GM23338 (cell line): ENCODE results near the gene PRELID2.

Experiments
- CREB1 ChIP-seq: fragments of 250-450 bp; sonication (Bioruptor Pico); IDR thresholded peaks from 2 replicates; pipeline ENCODE4 v1.5.0; 2020; ENCODE audit warnings: low read depth, mild to moderate bottlenecking, moderate library complexity
- TF ChIP-seq, protein P1 (sequence below), 2 experiments: fragments of 200-600 bp in 1 of 2; sonication (generic) in 1 of 2; conservative IDR thresholded peaks; 2 replicates each; pipeline versions ENCODE4 v1.5.1 to v1.6.1; 2016 to 2017; ENCODE audit warnings: antibody characterized with exemption in 2 of 2, low read depth in 2 of 2, mild to moderate bottlenecking in 2 of 2, moderate library complexity in 1 of 2

DNA sequence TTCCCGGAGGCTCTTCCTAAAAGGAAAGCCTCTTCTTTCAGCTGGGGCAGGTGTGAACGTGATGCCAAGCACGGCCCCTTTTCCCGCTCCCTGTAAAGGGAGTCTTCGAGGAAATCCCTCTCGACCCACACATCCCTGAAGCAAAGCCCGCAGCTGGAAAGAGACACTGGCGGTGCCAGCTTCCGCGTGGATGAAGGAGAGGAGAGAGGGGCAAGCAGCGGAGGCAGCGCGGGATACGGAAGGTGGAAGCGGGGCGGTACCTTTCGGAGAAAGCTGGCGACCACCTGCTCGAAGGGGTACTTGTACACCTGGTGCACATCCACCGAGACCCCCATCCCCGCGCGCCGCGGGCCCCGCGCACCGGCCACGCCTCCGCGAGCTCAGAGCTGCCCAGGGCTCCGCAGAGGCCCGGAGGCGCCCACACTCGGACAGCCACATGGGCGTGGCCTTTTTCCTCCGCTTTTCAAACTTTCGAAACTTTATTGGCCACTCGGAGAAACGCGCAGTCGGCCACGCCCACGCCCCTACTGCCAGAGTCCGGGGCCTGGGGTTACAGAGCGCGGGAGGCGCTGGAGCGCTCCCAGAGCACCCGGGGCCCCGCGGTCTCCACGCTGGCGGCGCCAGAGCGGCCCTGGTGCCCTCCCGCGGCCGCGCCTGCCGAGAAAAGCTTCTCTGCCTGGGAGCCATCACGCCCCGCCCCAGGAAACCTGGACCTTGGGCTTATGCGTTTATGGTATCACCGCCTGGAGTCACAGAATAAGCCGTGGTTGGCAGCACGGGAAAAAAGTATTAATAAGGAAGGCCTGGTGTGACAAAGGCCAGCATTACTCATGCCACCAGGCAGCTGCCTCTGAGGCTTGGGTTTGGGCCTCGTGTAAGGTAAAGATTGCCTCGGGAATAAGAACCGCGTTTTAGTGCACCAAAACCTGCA lies at the start of gene PRELID2:
- TF ChIP-seq CREB1 (CRISPR knock-in tag) = peak; percentile 49; the same call in 1 of the 2 replicates
- TF ChIP-seq, protein P1, sequence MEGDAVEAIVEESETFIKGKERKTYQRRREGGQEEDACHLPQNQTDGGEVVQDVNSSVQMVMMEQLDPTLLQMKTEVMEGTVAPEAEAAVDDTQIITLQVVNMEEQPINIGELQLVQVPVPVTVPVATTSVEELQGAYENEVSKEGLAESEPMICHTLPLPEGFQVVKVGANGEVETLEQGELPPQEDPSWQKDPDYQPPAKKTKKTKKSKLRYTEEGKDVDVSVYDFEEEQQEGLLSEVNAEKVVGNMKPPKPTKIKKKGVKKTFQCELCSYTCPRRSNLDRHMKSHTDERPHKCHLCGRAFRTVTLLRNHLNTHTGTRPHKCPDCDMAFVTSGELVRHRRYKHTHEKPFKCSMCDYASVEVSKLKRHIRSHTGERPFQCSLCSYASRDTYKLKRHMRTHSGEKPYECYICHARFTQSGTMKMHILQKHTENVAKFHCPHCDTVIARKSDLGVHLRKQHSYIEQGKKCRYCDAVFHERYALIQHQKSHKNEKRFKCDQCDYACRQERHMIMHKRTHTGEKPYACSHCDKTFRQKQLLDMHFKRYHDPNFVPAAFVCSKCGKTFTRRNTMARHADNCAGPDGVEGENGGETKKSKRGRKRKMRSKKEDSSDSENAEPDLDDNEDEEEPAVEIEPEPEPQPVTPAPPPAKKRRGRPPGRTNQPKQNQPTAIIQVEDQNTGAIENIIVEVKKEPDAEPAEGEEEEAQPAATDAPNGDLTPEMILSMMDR (conservative IDR thresholded peaks at IDR 0.05; ENCODE audit: low read depth in 2 of 2) = peak in 1 of 2 experiments; percentile 19; a peak in 2 of 4 replicates
